Measurements from ENCODE around the gene RCBTB1.
"Not testable (repeated sequence)": the region's sequence is repeated elsewhere in the genome, so short reads cannot be mapped to it uniquely, and the experiment has no call there.

The RCBTB1 gene

GRCh38 chr13:49596221-49596620 lies 10.9 kb upstream of the RCBTB1 start:
- Histone ChIP-seq H3K36me3 (no peaks in the 10 kb centered on the region), H3K27me3 (no peaks in the 10 kb centered on the region), H3K4me1 (no peaks in the 10 kb centered on the region), H3K9me3 (no peaks in the 10 kb centered on the region), H3K4me3 (ENCODE audit: low read depth, low read length) (no peak overlapping the region)
- no peak for TF ChIP-seq CTCF (IDR thresholded peaks at IDR 0.05; ENCODE audit: low read depth, low read length)
- no peak for DNase-seq

- no peak for TF ChIP-seq CTCF (IDR thresholded peaks at IDR 0.05; ENCODE audit: low read depth, low read length)
- no peak overlapping the region for H3K4me3 ChIP-seq (ENCODE audit: low read depth, low read length)
- no peak for DNase-seq
- H3K27me3 ChIP-seq: no peaks in the 10 kb centered on the region
- H3K9me3 ChIP-seq: no peaks in the 10 kb centered on the region
- H3K36me3 ChIP-seq: no peaks in the 10 kb centered on the region
- no peaks in the 10 kb centered on the region for H3K4me1 ChIP-seq
Measured at GRCh38 chr13:49594576-49594975, 9.2 kb upstream of the RCBTB1 start.

GRCh38 chr13:49593876-49594275 lies 8.5 kb upstream of the RCBTB1 start:
- not testable (repeated sequence) for H3K4me1 ChIP-seq; H3K4me3 ChIP-seq (ENCODE audit: low read depth, low read length); H3K9me3 ChIP-seq; H3K36me3 ChIP-seq; H3K27me3 ChIP-seq; DNase-seq

GRCh38 chr13:49590714-49591113 lies 5.4 kb upstream of the RCBTB1 start:
- H3K9me3 ChIP-seq; H3K4me3 ChIP-seq (ENCODE audit: low read depth, low read length); H3K36me3 ChIP-seq; H3K27me3 ChIP-seq; DNase-seq; H3K4me1 ChIP-seq: not testable (repeated sequence)

GRCh38 chr13:49587311-49587847 lies 2.0 kb upstream of the RCBTB1 start:
- Histone ChIP-seq H3K36me3 (no peaks in the 10 kb centered on the region), H3K9me3 (no peaks in the 10 kb centered on the region), H3K27me3 (no peaks in the 10 kb centered on the region), H3K4me3 (ENCODE audit: low read depth, low read length) (no peak overlapping the region), H3K4me1 (no peaks in the 10 kb centered on the region)
- TF ChIP-seq CTCF (IDR thresholded peaks at IDR 0.05; ENCODE audit: low read depth, low read length): no peak
- DNase-seq: no peak

GRCh38 chr13:49586717-49587116 lies 1.4 kb upstream of the RCBTB1 start:
- H3K4me3 ChIP-seq (ENCODE audit: low read depth, low read length): no peak overlapping the region
- no peak for DNase-seq
- H3K36me3 ChIP-seq: no peaks in the 10 kb centered on the region
- no peaks in the 10 kb centered on the region for H3K4me1 ChIP-seq
- no peaks in the 10 kb centered on the region for H3K27me3 ChIP-seq
- no peak for TF ChIP-seq CTCF (IDR thresholded peaks at IDR 0.05; ENCODE audit: low read depth, low read length)
- no peaks in the 10 kb centered on the region for H3K9me3 ChIP-seq

- Histone ChIP-seq H3K4me1 (no peaks in the 10 kb centered on the region), H3K4me3 (ENCODE audit: low read depth, low read length) (peak overlapping the region; percentile 95), H3K36me3 (peaks cover 6% of the 10 kb centered on the region; the same call in 1 of the 2 replicates), H3K9me3 (no peaks in the 10 kb centered on the region), H3K27me3 (no peaks in the 10 kb centered on the region)
- no peak for DNase-seq
- no peak for TF ChIP-seq CTCF (IDR thresholded peaks at IDR 0.05; ENCODE audit: low read depth, low read length)
Measured at GRCh38 chr13:49584771-49585182, 581 bp downstream of the RCBTB1 start.

Data from BE2C (cell line).